Activated CD8-positive, alpha-beta memory T cell treated with anti-CD3 and anti-CD28 coated beads for 36 hours (primary cell): ENCODE measurements around the gene SMPD1. TPM values are rescaled to one million over a fixed set of nuclear protein-coding genes. Genes with fewer than 3 reads are reported as not detected.

ENCODE experiments used
- CTCF ChIA-PET: fragments of 350-600 bp; sonication (Branson Sonifier 250); formaldehyde crosslinking; loops from one replicate; lab custom pipeline; 2021; ENCODE audit warnings: antibody characterized with exemption; lab: Charles Lee
- POLR2A ChIA-PET: fragments of 350-600 bp; sonication (Branson Sonifier 250); formaldehyde crosslinking; loops from one replicate; lab custom pipeline; 2021; ENCODE audit warnings: antibody characterized with exemption; lab: Charles Lee
- total RNA-seq, 2 experiments: library from RNA; stranded (reverse); gene quantifications; one replicate each; pipeline ENCODE4 v1.2.3, GENCODE V29; 2021

The SMPD1 gene
- total RNA-seq, 2 experiments from 2014 or later = 21.9 to 24.4 TPM

- POLR2A ChIA-PET = no interaction called here
- CTCF ChIA-PET = no interaction called here
Measured at GRCh38 chr11:6433998-6434660, 43.9 kb downstream of the SMPD1 start.

- POLR2A ChIA-PET = no interaction called here
- CTCF ChIA-PET = interaction anchor here (1.0 to 12.5 kb wide), 2 partner anchors 62 to 84 kb away, joined by 3 to 195 read pairs; no protein-coding TSS in a partner anchor
Measured at GRCh38 chr11:6437423-6437822, 47.1 kb downstream of the SMPD1 start.

- ChIA-PET POLR2A (no interaction called here), CTCF (interaction anchor here (1.0 to 12.5 kb wide), 4 partner anchors 15 to 84 kb away, joined by 3 to 195 read pairs (median 4); no protein-coding TSS in a partner anchor)
Measured at GRCh38 chr11:6437993-6438392, 47.7 kb downstream of the SMPD1 start.

- ChIA-PET CTCF (interaction anchor here (0.6 to 12.5 kb wide), 7 partner anchors 12 to 1105 kb away, joined by 3 to 195 read pairs (median 3); partner anchors contain the start of gene APBB1), POLR2A (interaction anchor here (0.5 kb wide), 1 partner anchor 36 kb away, joined by 3 read pairs; no protein-coding TSS in a partner anchor)
Measured at GRCh38 chr11:6438979-6439571, 48.8 kb downstream of the SMPD1 start.

- ChIA-PET CTCF (interaction anchor here (12.5 kb wide), 1 partner anchor 66 kb away, joined by 195 read pairs; no protein-coding TSS in a partner anchor), POLR2A (no interaction called here)
Measured at GRCh38 chr11:6440906-6441358, 50.7 kb downstream of the SMPD1 start, which contains the start of gene HPX. Gene HPX, minus strand, starts transcription at chr11:6440987. Its CDS starts 24 bp downstream, at chr11:6440963.

- POLR2A ChIA-PET = no interaction called here
- CTCF ChIA-PET = interaction anchor here (0.7 to 12.5 kb wide), 9 partner anchors 11 to 91 kb away, joined by 3 to 195 read pairs (median 7); no protein-coding TSS in a partner anchor
Measured at GRCh38 chr11:6442441-6442840, 52.2 kb downstream of the SMPD1 start.

- ChIA-PET CTCF (interaction anchor here (0.6 to 12.5 kb wide), 23 partner anchors 8 to 203 kb away, joined by 3 to 195 read pairs (median 4); partner anchors contain the start of gene APBB1), POLR2A (interaction anchor here (1.1 kb wide), 1 partner anchor 64 kb away, joined by 6 read pairs; no protein-coding TSS in a partner anchor)
Measured at GRCh38 chr11:6443269-6444003, 53.2 kb downstream of the SMPD1 start.

Other genes starting within 250 kb of the SMPD1 start
- gene OR52B2, start 220.1 kb upstream of the SMPD1 start, total RNA-seq = not detected
- not detected for gene OR52W1, start 191.2 kb upstream of the SMPD1 start, total RNA-seq
- gene C11orf42, start 184.9 kb upstream of the SMPD1 start, total RNA-seq = not detected
- gene FHIP1B, start 155.8 kb upstream of the SMPD1 start, total RNA-seq = 10 to 100 TPM; 17.7 to 17.8 TPM
- gene CNGA4, start 151.4 kb upstream of the SMPD1 start, total RNA-seq = not detected
- not detected for gene CCKBR, start 130.6 kb upstream of the SMPD1 start, total RNA-seq
- gene CAVIN3, start 70.0 kb upstream of the SMPD1 start, total RNA-seq = 10 to 100 TPM; 45.0 to 45.3 TPM
- gene APBB1, start 28.6 kb downstream of the SMPD1 start, total RNA-seq = 10 to 100 TPM; 37.2 to 39.7 TPM
- not detected for gene HPX, start 50.5 kb downstream of the SMPD1 start, total RNA-seq
- 1 to 10 TPM; 5.4 to 6.6 TPM for gene TRIM3, start 83.5 kb downstream of the SMPD1 start, total RNA-seq
- 10 to 100 TPM; 49.2 to 50.7 TPM for gene ARFIP2, start 90.9 kb downstream of the SMPD1 start, total RNA-seq
- 10 to 100 TPM; 44.2 to 45.8 TPM for gene TIMM10B, start 91.0 kb downstream of the SMPD1 start, total RNA-seq
- 10 to 100 TPM; 11.3 to 12.2 TPM for gene DNHD1, start 106.8 kb downstream of the SMPD1 start, total RNA-seq
- gene RRP8, start 213.1 kb downstream of the SMPD1 start, total RNA-seq = 10 to 100 TPM; 44.9 to 48.0 TPM
- 10 to 100 TPM; 74.6 to 83.3 TPM for gene ILK, start 213.3 kb downstream of the SMPD1 start, total RNA-seq
- 100 to 1,000 TPM; 163 to 176 TPM for gene TAF10, start 221.7 kb downstream of the SMPD1 start, total RNA-seq
- 10 to 100 TPM; 44.7 to 50.5 TPM for gene TPP1, start 228.9 kb downstream of the SMPD1 start, total RNA-seq